H1 (cell line): ENCODE results near the gene ANKRD24. TPM values are rescaled to one million over a fixed set of nuclear protein-coding genes. Genes with fewer than 3 reads are reported as not detected.
"Not testable (repeated sequence)": the region's sequence is repeated elsewhere in the genome, so short reads cannot be mapped to it uniquely, and the experiment has no call there.

ENCODE experiments used
- CTCF ChIA-PET: fragments of 300-600 bp; sonication (Branson Sonifier 250); formaldehyde crosslinking; loops from one replicate; lab custom pipeline; 2021; ENCODE audit not compliant: partially characterized antibody; lab: Charles Lee
- POLR2A ChIA-PET: fragments of 300-600 bp; sonication (Branson Sonifier 250); formaldehyde crosslinking; loops from one replicate; lab custom pipeline; 2021; ENCODE audit warnings: inconsistent platforms; ENCODE audit not compliant: partially characterized antibody; lab: Charles Lee
- DNase-seq, 2 experiments: peaks; one replicate each; pipeline versions ENCODE4 v3.0.0 to v3.0.0-alpha.2; 2010 to 2022; ENCODE audit warnings: low spot score in 2 of 2, low read depth in 1 of 2, mixed read lengths in 1 of 2
- FAIRE-seq: peaks from 2 replicates; lab custom pipeline; 2011; peaks lifted over from hg19 to GRCh38; lab: Jason Lieb, UNC
- H2AFZ ChIP-seq: 2 replicates; pipeline ENCODE4 v1.8.1; 2012; ENCODE audit warnings: low read length, inconsistent platforms
- H2AK5ac ChIP-seq: 2 replicates; pipeline ENCODE4 v1.6.1; 2013; ENCODE audit warnings: low read depth, low read length
- H2BK120ac ChIP-seq: replicated peaks from 2 replicates; pipeline ENCODE3; 2013; ENCODE audit warnings: low read depth, low read length, inconsistent platforms
- H2BK12ac ChIP-seq: 2 replicates; pipeline ENCODE4 v1.6.1; 2013; ENCODE audit warnings: low read depth, low read length
- H2BK15ac ChIP-seq: 2 replicates; pipeline ENCODE4 v1.6.1; 2013; ENCODE audit warnings: low read length
- H2BK20ac ChIP-seq: 2 replicates; pipeline ENCODE4 v1.6.1; 2013; ENCODE audit warnings: low read length
- H2BK5ac ChIP-seq: 2 replicates; pipeline ENCODE4 v1.6.1; 2013; ENCODE audit warnings: low read depth, low read length
- H3K14ac ChIP-seq: 2 replicates; pipeline ENCODE4 v1.6.1; 2013; ENCODE audit warnings: inconsistent platforms; ENCODE audit not compliant: insufficient read length
- H3K18ac ChIP-seq: 2 replicates; pipeline ENCODE4 v1.6.1; 2013; ENCODE audit warnings: low read length; ENCODE audit errors: extremely low read depth
- H3K23ac ChIP-seq: 2 replicates; pipeline ENCODE4 v1.6.1; 2013; ENCODE audit warnings: inconsistent platforms; ENCODE audit not compliant: insufficient read length
- H3K23me2 ChIP-seq: 2 replicates; pipeline ENCODE4 v1.6.1; 2013; ENCODE audit warnings: low read depth, low read length
- H3K27ac ChIP-seq: 2 replicates; pipeline ENCODE4 v1.6.1; 2011; ENCODE audit warnings: low read depth, low read length, inconsistent platforms
- H3K27me3 ChIP-seq, 4 experiments: replicated peaks in 1 of 4; 1 replicate in 1 of 4; 2 replicates in 3 of 4; pipeline versions ENCODE4 v1.6.1 to v1.8.1; 2011 to 2013; ENCODE audit warnings: low read length in 3 of 4, mild to moderate bottlenecking in 3 of 4, inconsistent platforms in 2 of 4, mixed read lengths in 2 of 4, moderate library complexity in 1 of 4; ENCODE audit not compliant: control insufficient read depth in 3 of 4, insufficient read depth in 3 of 4; ENCODE audit errors: extremely low read depth in 1 of 4
- H3K36me3 ChIP-seq, 4 experiments: 2 replicates each; pipeline versions ENCODE4 v1.6.1 to v1.8.1; 2011 to 2013; ENCODE audit warnings: mild to moderate bottlenecking in 4 of 4, low read length in 3 of 4, moderate library complexity in 2 of 4, control low read depth in 1 of 4, inconsistent platforms in 1 of 4; ENCODE audit not compliant: insufficient read depth in 4 of 4, control insufficient read depth in 2 of 4
- H3K4ac ChIP-seq: replicated peaks from 2 replicates; pipeline ENCODE3; 2013; ENCODE audit warnings: low read length, low read depth, mixed read lengths, inconsistent platforms; ENCODE audit not compliant: insufficient read length
- H3K4me1 ChIP-seq, 4 experiments: replicated peaks in 1 of 4; 1 replicate in 1 of 4; 2 replicates in 3 of 4; pipeline versions ENCODE4 v1.6.1 to v1.8.1; 2011 to 2013; ENCODE audit warnings: low read length in 3 of 4, inconsistent platforms in 2 of 4, mixed read lengths in 1 of 4; ENCODE audit not compliant: insufficient read depth in 4 of 4, control insufficient read depth in 3 of 4
- H3K4me2 ChIP-seq, 2 experiments: 2 replicates each; pipeline versions ENCODE4 v1.6.1 to v1.8.1; 2011 to 2013; ENCODE audit warnings: low read depth in 2 of 2, low read length in 2 of 2, control low read depth in 1 of 2, inconsistent platforms in 1 of 2, mild to moderate bottlenecking in 1 of 2; ENCODE audit not compliant: insufficient read depth in 1 of 2
- H3K4me3 ChIP-seq, 4 experiments: fragments of 200-600, 300-600 bp in 1 of 4; sonication (generic), shearing (Covaris generic), sonication (Bioruptor Twin) in 1 of 4; 2 replicates each; pipeline versions ENCODE4 v1.5.1 to v1.8.1; 2011 to 2016; ENCODE audit warnings: low read length in 4 of 4, low read depth in 3 of 4, control low read depth in 2 of 4, inconsistent platforms in 2 of 4, mild to moderate bottlenecking in 2 of 4, mixed read lengths in 1 of 4, moderate library complexity in 1 of 4; ENCODE audit not compliant: insufficient read depth in 2 of 4; ENCODE audit errors: extremely low read depth in 1 of 4
- H3K56ac ChIP-seq: replicated peaks from 2 replicates; pipeline ENCODE3; 2013; ENCODE audit warnings: low read depth, mild to moderate bottlenecking, mixed read lengths, low read length, inconsistent platforms; ENCODE audit not compliant: insufficient read length
- H3K79me1 ChIP-seq: 2 replicates; pipeline ENCODE4 v1.6.1; 2013; ENCODE audit warnings: low read depth, low read length, control low read depth
- H3K79me2 ChIP-seq, 2 experiments: 2 replicates each; pipeline versions ENCODE4 v1.6.1 to v1.8.1; 2012 to 2013; ENCODE audit warnings: low read length in 2 of 2, mild to moderate bottlenecking in 2 of 2, inconsistent platforms in 1 of 2; ENCODE audit not compliant: insufficient read depth in 2 of 2, control insufficient read depth in 1 of 2
- H3K9ac ChIP-seq, 4 experiments: replicated peaks in 1 of 4; 1 replicate in 1 of 4; 2 replicates in 3 of 4; pipeline versions ENCODE4 v1.6.1 to v1.8.1; 2011 to 2013; ENCODE audit warnings: low read depth in 3 of 4, low read length in 3 of 4, control low read depth in 2 of 4, mild to moderate bottlenecking in 2 of 4, moderate library complexity in 2 of 4, inconsistent platforms in 1 of 4; ENCODE audit errors: extremely low read depth in 1 of 4
- H3K9me3 ChIP-seq, 2 experiments: 2 replicates each; pipeline versions ENCODE4 v1.6.1 to v1.8.1; 2012 to 2013; ENCODE audit warnings: mild to moderate bottlenecking in 2 of 2, moderate library complexity in 2 of 2, control low read depth in 1 of 2, inconsistent platforms in 1 of 2, low read depth in 1 of 2, low read length in 1 of 2, mixed read lengths in 1 of 2; ENCODE audit not compliant: insufficient read depth in 2 of 2
- H4K20me1 ChIP-seq, 2 experiments: replicated peaks in 1 of 2; 2 replicates each; pipeline versions ENCODE3 to v1.8.1; 2011 to 2013; ENCODE audit warnings: inconsistent platforms in 2 of 2, low read length in 2 of 2, mild to moderate bottlenecking in 1 of 2; ENCODE audit not compliant: insufficient read depth in 2 of 2, control insufficient read depth in 1 of 2
- H4K5ac ChIP-seq: 2 replicates; pipeline ENCODE4 v1.6.1; 2013; ENCODE audit warnings: low read length, low read depth, mixed read lengths, inconsistent platforms; ENCODE audit not compliant: insufficient read length
- H4K8ac ChIP-seq: 2 replicates; pipeline ENCODE4 v1.8.0; 2013; ENCODE audit warnings: mild to moderate bottlenecking, moderate library complexity, low read length, inconsistent platforms; ENCODE audit not compliant: insufficient read depth; ENCODE audit errors: extremely low read depth
- H4K91ac ChIP-seq: replicated peaks from 2 replicates; pipeline ENCODE3; 2013; ENCODE audit warnings: low read length, mixed read lengths, inconsistent platforms; ENCODE audit not compliant: insufficient read length
- WGBS, 2 experiments: shearing (Covaris generic) in 1 of 2; methylation state at CpG; one replicate each; pipeline versions ENCODE4 v1.1.6 to v1.1.7; 2013 to 2015; ENCODE audit warnings: low lambda C conversion rate in 2 of 2, mixed read lengths in 2 of 2, inconsistent platforms in 1 of 2, low coverage in 1 of 2, missing lambda C conversion rate in 1 of 2; ENCODE audit not compliant: insufficient replicate concordance in 2 of 2, insufficient coverage in 1 of 2, insufficient read length in 1 of 2; ENCODE audit errors: extremely low coverage in 1 of 2, missing lambda C conversion rate in 1 of 2; 5-methylcytosine and 5-hydroxymethylcytosine counted together
- polyA plus RNA-seq, 7 experiments: library from polyadenylated mRNA; depleted of rRNA in 3 of 7; stranded (reverse) in 5 of 7; unstranded in 2 of 7; fragments of >200 nt in 5 of 7; fragments of 200-250 nt in 2 of 7; gene quantifications; 1 replicate in 5 of 7; 2 replicates in 1 of 7; 4 replicates in 1 of 7; pipeline versions ENCODE4 v1.2.1 to v1.2.3, GENCODE V29; 2011 to 2013; ENCODE audit warnings: missing spikeins in 2 of 7, mixed read lengths in 2 of 7
- total RNA-seq: library from RNA; stranded (reverse); fragmentation: NEBNext Ultra II Directional; extraction: Animal tissue kit (Norgen Biotek cat#: 25700); gene quantifications from 2 replicates; pipeline ENCODE4 v1.2.1, GENCODE V29; 2021

ANKRD24 gene
- total and polyA plus RNA-seq, 2 of the 8 experiments (the other 6 are each of a cell fraction or from before 2014, with no cell fraction given): 7.6 to 14.1 TPM

DNA sequence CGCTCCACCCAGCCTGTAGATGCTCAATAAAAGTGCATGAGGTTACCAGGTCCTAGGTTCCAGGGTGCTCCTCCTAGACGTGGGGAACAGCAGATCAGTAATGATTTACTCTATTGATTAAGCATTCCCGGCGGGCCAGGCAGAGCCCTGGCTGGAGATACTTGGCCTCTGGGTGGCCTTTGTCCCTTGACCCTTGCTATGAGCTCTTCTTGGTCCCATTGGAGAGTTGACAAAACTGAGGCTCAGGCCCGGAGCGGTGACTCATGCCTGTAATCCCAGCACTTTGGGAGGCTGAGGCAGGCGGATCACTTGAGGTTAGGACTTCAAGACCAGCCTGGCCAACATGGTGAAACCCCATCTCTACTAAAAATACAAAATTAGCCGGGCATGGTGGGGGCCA, 24.5 kb upstream of the ANKRD24 start:
- not testable (repeated sequence) for H3K9me3 ChIP-seq, H3K56ac ChIP-seq, H4K91ac ChIP-seq, H3K23me2 ChIP-seq, H3K4me3 ChIP-seq, H3K14ac ChIP-seq, FAIRE-seq, H4K5ac ChIP-seq, H2BK5ac ChIP-seq, H3K23ac ChIP-seq, H3K79me1 ChIP-seq, H2AK5ac ChIP-seq, H3K4me1 ChIP-seq, H3K79me2 ChIP-seq, H3K4me2 ChIP-seq, H4K8ac ChIP-seq, H3K36me3 ChIP-seq, H3K27ac ChIP-seq, H3K18ac ChIP-seq, H4K20me1 ChIP-seq, H2AFZ ChIP-seq, H2BK20ac ChIP-seq, DNase-seq, H2BK120ac ChIP-seq, H2BK12ac ChIP-seq, H3K9ac ChIP-seq, H2BK15ac ChIP-seq, H3K4ac ChIP-seq, H3K27me3 ChIP-seq
- CTCF ChIA-PET: interaction anchor here (0.6 to 3.3 kb wide), 7 partner anchors 8 to 65 kb away, joined by 3 to 18 read pairs (median 5); no protein-coding TSS in a partner anchor
- POLR2A ChIA-PET: interaction anchor here (0.7 kb wide), 1 partner anchor 10 kb away, joined by 4 read pairs; no protein-coding TSS in a partner anchor
- WGBS, 2 experiments: 90% methylated on average over 8 of the region's 8 CpGs; no CpG with 5 or more reads in 1 of the 2 experiments
